H1 (cell line): Measurements from ENCODE around the gene ZNF493. TPM values are rescaled to one million over a fixed set of nuclear protein-coding genes. Genes with fewer than 3 reads are reported as not detected.

Source experiments
- ASH2L ChIP-seq: fragments of 200-600, 300-600 bp; sonication (generic); IDR thresholded peaks from one replicate; pipeline ENCODE4 v1.7.1; 2017; ENCODE audit warnings: low read length
- BACH1 ChIP-seq: IDR thresholded peaks from 2 replicates; pipeline ENCODE4 v1.6.1; 2012; ENCODE audit warnings: low read length, improper control_type of control experiment
- CBX8 ChIP-seq: fragments of 300-800, 300-1000 bp; sonication (generic); IDR thresholded peaks from 2 replicates; pipeline ENCODE4 v1.7.1; 2016; ENCODE audit warnings: low read depth, low read length, borderline replicate concordance
- EP300 ChIP-seq, 2 experiments: IDR thresholded peaks; 1 replicate in 1 of 2; 2 replicates in 1 of 2; pipeline ENCODE4 v1.6.1; 2011 to 2012; ENCODE audit warnings: low read depth in 2 of 2, low read length in 2 of 2, mild to moderate bottlenecking in 2 of 2, borderline replicate concordance in 1 of 2, inconsistent platforms in 1 of 2, moderate library complexity in 1 of 2
- EZH2 ChIP-seq: fragments of 200-600 bp; sonication (generic); IDR thresholded peaks from 2 replicates; pipeline ENCODE4 v1.7.1; 2012; ENCODE audit warnings: low read depth, mild to moderate bottlenecking, moderate library complexity, low read length, inconsistent platforms; ENCODE audit not compliant: severe bottlenecking
- FOSL1 ChIP-seq: IDR thresholded peaks from 2 replicates; pipeline ENCODE4 v1.6.1; 2011; ENCODE audit warnings: mild to moderate bottlenecking, low read depth, low read length, moderate library complexity; ENCODE audit not compliant: insufficient read depth
- GTF2F1 ChIP-seq: IDR thresholded peaks from 2 replicates; pipeline ENCODE4 v1.6.1; 2012; ENCODE audit warnings: low read depth, low read length, improper control_type of control experiment, borderline replicate concordance
- HDAC2 ChIP-seq, 2 experiments: fragments of 300-600 bp in 1 of 2; sonication (generic) in 1 of 2; IDR thresholded peaks; 2 replicates each; pipeline ENCODE4 v1.6.1; 2011 to 2012; ENCODE audit warnings: low read depth in 2 of 2, low read length in 2 of 2, mild to moderate bottlenecking in 2 of 2, moderate library complexity in 2 of 2, borderline replicate concordance in 1 of 2, inconsistent platforms in 1 of 2
- KDM4A ChIP-seq: IDR thresholded peaks from one replicate; pipeline ENCODE4 v1.7.1; 2012; ENCODE audit warnings: low read depth, mild to moderate bottlenecking, moderate library complexity, low read length, inconsistent platforms; ENCODE audit not compliant: severe bottlenecking
- KDM5A ChIP-seq: fragments of 200-600 bp; IDR thresholded peaks from 2 replicates; pipeline ENCODE4 v1.7.1; 2012; ENCODE audit warnings: mild to moderate bottlenecking, low read length, inconsistent platforms, mixed read lengths
- MAFK ChIP-seq: IDR thresholded peaks from 2 replicates; pipeline ENCODE4 v1.6.1; 2012; ENCODE audit warnings: low read depth, mild to moderate bottlenecking, improper control_type of control experiment, low read length
- MAX ChIP-seq: IDR thresholded peaks from 2 replicates; pipeline ENCODE4 v1.6.1; 2012; ENCODE audit warnings: inconsistent platforms
- POLR2A ChIP-seq, 2 experiments: IDR thresholded peaks; 1 replicate in 1 of 2; 2 replicates in 1 of 2; pipeline ENCODE4 v1.6.1; 2011; ENCODE audit warnings: low read depth in 2 of 2, low read length in 2 of 2, mild to moderate bottlenecking in 2 of 2; ENCODE audit errors: control extremely low read depth in 1 of 2
- POLR2AphosphoS5 ChIP-seq: IDR thresholded peaks from 2 replicates; pipeline ENCODE4 v1.6.1; 2011; ENCODE audit warnings: low read depth, low read length
- POU5F1 ChIP-seq: IDR thresholded peaks from 2 replicates; pipeline ENCODE4 v1.6.1; 2011; ENCODE audit warnings: low read depth, mild to moderate bottlenecking, low read length, moderate library complexity
- RFX5 ChIP-seq: IDR thresholded peaks from 2 replicates; pipeline ENCODE4 v1.6.1; 2011; ENCODE audit warnings: low read depth, low read length, improper control_type of control experiment, borderline replicate concordance
- RNF2 ChIP-seq: fragments of 200-900, 300-1000 bp; sonication (generic); IDR thresholded peaks from 2 replicates; pipeline ENCODE4 v1.7.1; 2016; ENCODE audit warnings: borderline replicate concordance, low read depth, mild to moderate bottlenecking, antibody characterized with exemption, low read length; ENCODE audit not compliant: poor library complexity, severe bottlenecking; ENCODE audit errors: missing control alignments
- SAP30 ChIP-seq: fragments of 300-600 bp; sonication (generic); IDR thresholded peaks from 2 replicates; pipeline ENCODE4 v1.7.1; 2012; ENCODE audit warnings: low read length, moderate library complexity, mild to moderate bottlenecking, inconsistent platforms; ENCODE audit not compliant: insufficient read depth, insufficient replicate concordance
- SIRT6 ChIP-seq: IDR thresholded peaks from one replicate; pipeline ENCODE4 v1.7.1; 2012; ENCODE audit warnings: low read length, inconsistent platforms
- SIX5 ChIP-seq: IDR thresholded peaks from 2 replicates; pipeline ENCODE4 v1.6.1; 2011; ENCODE audit warnings: mild to moderate bottlenecking, low read depth, low read length
- TCF12 ChIP-seq: IDR thresholded peaks from 2 replicates; pipeline ENCODE4 v1.6.1; 2011; ENCODE audit warnings: low read depth, mild to moderate bottlenecking, low read length
- YY1 ChIP-seq: IDR thresholded peaks from 2 replicates; pipeline ENCODE4 v1.6.1; 2011; ENCODE audit warnings: low read depth, mild to moderate bottlenecking, low read length
- polyA plus RNA-seq, 7 experiments: library from polyadenylated mRNA; depleted of rRNA in 3 of 7; stranded (reverse) in 5 of 7; unstranded in 2 of 7; fragments of >200 nt in 5 of 7; fragments of 200-250 nt in 2 of 7; gene quantifications; 1 replicate in 5 of 7; 2 replicates in 1 of 7; 4 replicates in 1 of 7; pipeline versions ENCODE4 v1.2.1 to v1.2.3, GENCODE V29; 2011 to 2013; ENCODE audit warnings: missing spikeins in 2 of 7, mixed read lengths in 2 of 7
- total RNA-seq: library from RNA; stranded (reverse); fragmentation: NEBNext Ultra II Directional; extraction: Animal tissue kit (Norgen Biotek cat#: 25700); gene quantifications from 2 replicates; pipeline ENCODE4 v1.2.1, GENCODE V29; 2021

Gene ZNF493
- total and polyA plus RNA-seq, 2 of the 8 experiments (the other 6 are each of a cell fraction or from before 2014, with no cell fraction given): 9.0 to 32.2 TPM

DNA sequence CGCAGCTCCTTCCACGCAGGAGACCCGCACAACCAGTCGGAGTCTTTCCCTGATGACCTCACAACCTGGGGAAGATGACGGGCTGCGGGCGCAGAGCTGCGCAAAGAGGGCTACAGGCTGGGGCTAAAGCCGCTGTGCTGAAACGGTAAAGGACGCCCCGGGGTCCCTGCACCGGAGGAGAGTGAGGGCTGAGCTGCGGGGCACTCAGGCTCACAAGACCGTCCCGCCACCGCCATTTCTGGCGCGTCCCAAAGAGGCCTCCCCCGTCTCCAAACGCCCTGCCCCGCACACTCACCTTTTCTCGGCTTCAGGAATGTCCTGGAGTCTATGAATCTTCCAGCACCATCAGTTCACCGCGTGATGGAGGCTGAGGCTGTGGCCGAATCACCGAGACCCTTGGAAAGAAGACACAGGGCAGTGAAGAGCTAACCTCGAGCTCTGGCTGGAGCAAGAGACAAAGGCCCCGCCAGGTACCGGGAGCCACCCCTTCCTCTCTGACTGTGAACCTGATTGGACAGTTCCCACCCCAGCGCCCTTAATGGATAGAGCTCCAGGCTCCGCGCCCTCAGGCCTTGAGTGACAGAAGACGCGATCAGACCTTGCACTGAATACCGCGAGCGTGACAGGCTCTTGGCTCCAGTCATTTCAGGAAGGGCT is 66.6 kb downstream of the ZNF493 start (continued):
- TF ChIP-seq POU5F1: no peak
- no peak for TF ChIP-seq SIX5
- TF ChIP-seq POLR2AphosphoS5: peak; percentile 97
- no peak for TF ChIP-seq BACH1
- no peak for TF ChIP-seq SAP30
- no peak for TF ChIP-seq EP300 (IDR thresholded peaks at IDR 0.05; ENCODE audit: borderline replicate concordance in 1 of 2, low read depth in 2 of 2, low read length in 2 of 2)
- no peak for TF ChIP-seq KDM5A
- peak; percentile 41; the same call in 1 of the 2 replicates for TF ChIP-seq GTF2F1
- TF ChIP-seq POLR2A (IDR thresholded peaks at IDR 0.05; ENCODE audit: control extremely low read depth in 1 of 2, low read depth in 2 of 2, low read length in 2 of 2): peak; percentile 90 to 99
- TF ChIP-seq ASH2L: peak; percentile 62
- no peak for TF ChIP-seq RNF2
- peak; percentile 30 for TF ChIP-seq MAX
- no peak for TF ChIP-seq FOSL1
- no peak for TF ChIP-seq TCF12
- TF ChIP-seq MAFK: no peak
- peak; percentile 50; the same call in 1 of the 2 replicates for TF ChIP-seq YY1
- TF ChIP-seq CBX8: no peak
- no peak for TF ChIP-seq HDAC2 (IDR thresholded peaks at IDR 0.05; ENCODE audit: borderline replicate concordance in 1 of 2, low read depth in 2 of 2, low read length in 2 of 2)
- no peak for TF ChIP-seq SIRT6
- no peak for TF ChIP-seq RFX5
- no peak for TF ChIP-seq EZH2
- peak; percentile 86 for TF ChIP-seq KDM4A
